Activated CD4-positive, alpha-beta T cell treated with anti-CD3 and anti-CD28 coated beads, Interleukin-10, Interleukin-2, amounts not matched to agents 100 ng/mL and 50 ng/mL, durations not matched to agents 16 hours and 8 hours (primary cell): ENCODE data around the gene SORCS2.

ENCODE experiments used
- DNase-seq: peaks from one replicate; pipeline ENCODE4 v3.0.0-alpha.2; 2020

Gene SORCS2

DNA sequence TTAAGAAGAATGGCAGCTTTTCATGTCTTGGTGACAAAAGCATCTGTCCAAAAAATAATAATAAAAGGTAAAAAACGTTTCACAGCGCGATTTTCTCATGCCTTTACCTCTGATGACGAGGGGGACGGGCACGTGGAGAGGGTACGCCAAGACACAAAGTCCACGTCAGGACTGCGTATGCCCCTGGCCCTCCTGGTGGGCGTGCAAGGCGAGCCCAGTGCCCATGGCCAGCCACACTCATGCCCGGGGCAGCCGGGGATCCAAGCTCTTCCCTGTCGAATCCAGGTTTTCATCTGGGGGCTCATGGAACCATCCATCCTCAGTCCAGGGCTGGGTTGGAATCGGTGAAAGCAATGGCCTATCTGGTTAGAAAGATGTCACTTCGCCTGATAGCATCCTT is 570.8 kb downstream of the SORCS2 start:
- DNase-seq, result no peak

DNA sequence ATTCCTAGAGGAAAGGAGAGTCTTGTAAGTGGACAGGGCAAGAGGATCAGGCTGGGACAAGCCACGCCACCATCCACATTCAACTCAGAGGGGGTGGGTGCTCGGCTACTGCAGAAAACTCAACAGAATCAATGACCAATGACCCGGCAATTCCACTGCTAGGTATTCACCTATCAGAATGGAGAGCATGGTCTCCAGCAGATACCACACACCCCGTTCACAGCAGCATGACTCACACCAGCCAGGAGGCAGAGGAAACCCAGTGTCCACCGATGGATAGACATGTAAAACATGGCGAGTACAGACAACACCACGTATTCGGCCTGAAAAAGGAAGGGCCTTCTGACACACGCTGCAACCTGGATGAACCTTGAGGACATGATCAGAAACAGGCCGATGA is 571.5 kb downstream of the SORCS2 start:
- no peak for DNase-seq

DNA sequence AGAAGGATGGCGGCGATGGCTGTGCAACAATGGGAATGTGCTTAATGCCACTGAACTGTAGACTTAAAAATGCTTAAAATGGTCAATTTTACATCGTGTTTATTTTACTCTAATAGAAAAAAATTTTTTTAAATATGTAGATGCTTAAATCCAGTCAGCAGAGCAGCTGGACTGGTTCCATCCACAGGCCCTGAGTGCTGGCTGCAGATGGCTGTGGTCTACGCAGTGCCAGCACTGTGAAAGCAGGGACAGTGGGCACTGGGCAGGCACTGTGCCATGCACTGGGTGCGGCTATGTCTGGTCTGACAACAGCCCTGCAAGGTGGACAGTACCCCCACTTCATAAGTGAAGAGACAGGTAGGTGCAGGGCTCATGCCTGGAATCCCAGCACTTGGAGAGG is 572.1 kb downstream of the SORCS2 start:
- DNase-seq, result no peak

DNA sequence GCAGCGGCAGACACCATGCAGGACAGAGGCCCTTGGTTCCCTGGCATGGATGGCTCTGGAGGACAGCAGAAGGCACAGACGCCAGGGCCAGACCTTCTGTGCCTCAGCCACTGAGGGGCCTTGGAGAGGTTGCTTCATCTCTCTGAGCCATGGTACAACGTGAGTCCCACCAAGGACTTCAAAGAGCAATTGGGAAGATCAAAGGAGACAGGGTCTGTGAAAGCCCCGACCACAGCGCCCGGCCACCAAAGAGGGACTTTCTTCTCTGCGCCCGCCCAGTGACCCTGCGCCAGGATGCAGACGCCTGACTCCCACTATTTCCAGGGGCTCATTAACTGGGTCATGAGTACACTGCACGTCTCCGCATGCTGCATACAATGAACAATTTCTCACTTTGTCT is 573.3 kb downstream of the SORCS2 start:
- DNase-seq, result no peak

DNA sequence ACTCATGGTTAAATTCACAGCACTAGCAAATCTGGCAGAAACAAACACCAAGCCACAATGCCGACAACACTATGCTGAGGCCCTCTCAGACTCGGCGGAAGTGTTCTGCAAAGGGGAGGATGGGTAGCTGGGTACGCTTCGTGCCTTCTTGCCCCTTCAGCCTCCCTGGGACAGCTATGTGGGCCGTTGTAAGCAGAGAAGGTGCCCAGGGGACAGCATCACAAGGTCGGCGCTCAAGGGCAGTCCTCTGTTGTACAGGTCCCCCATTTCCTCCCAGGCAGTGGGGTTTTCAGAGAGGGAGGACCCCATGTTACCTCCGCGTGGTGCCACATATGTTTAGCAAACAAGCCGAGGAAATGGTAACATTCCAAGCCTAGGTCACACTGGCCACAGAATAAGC is 573.7 kb downstream of the SORCS2 start:
- DNase-seq, result no peak

DNA sequence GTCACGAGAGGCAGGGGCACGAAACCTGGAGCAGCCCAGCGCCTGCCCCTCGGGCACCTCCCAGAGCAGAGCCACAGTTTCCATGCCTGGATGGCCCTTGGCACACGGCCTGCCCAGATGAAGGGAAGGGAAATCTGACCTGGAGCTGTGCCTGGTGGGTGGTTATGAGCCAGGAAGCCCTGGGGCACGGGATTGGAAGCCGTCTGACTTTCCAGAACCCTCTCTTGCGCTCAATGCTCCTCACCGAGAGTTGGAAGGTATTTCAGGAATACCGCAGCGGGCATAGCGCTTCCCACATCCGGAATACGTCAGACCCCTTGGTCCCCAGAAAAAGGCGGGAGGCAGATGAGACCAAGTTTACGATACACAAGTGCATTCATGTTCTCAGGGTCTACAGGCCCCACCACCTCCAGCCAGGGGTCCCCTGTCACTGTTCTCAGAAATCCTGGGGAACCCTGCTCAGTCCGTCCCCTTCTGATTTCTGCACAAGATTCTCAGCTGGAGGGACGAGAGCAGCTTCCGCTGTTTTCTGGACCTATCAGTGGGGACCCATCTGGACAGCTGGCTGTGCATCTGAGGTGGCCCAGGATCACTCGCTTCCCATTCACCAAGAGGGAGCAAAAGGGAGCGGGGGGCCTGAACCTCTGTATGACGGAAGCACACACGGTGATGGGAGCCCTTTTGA is 574.5 kb downstream of the SORCS2 start:
- no peak for DNase-seq

DNA sequence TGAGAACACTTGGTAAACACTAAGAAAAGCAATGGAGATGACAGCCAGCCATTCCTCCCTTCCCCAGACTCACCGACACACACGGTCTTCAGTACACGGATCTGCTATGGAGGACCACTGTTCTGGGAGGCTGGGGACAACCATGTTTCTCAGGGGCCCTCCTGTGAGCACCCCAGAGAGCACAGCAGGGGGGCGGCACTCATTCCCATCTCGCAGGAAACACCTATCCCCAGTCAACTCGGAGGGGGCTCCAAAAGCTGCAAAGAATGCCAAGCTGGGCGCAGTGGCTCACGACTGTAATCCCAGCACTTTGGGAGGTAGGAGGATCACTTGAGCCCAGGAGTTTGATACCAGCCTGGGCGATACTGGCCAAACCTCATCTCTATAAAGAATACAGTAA is 575.2 kb downstream of the SORCS2 start:
- no peak for DNase-seq

DNA sequence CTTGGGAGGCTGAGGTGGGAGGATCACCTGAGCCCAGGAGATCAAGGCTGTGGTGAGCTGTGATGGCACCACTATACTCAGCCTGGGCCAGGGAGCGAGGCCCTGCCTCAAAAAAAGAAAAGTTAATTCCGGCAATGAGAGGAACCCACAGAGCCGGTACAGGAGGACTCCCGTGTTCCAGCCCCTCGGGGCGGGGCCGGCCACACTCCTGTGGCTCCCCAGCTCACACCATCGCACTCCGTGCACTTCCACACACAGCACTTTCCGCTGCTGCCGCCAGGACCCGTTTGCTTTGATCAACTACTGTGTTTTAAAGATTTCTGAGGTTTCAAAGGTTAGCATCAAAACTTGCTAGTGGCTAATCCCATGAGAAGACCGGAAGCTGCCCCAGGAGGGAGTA is 575.6 kb downstream of the SORCS2 start:
- no peak for DNase-seq

DNA sequence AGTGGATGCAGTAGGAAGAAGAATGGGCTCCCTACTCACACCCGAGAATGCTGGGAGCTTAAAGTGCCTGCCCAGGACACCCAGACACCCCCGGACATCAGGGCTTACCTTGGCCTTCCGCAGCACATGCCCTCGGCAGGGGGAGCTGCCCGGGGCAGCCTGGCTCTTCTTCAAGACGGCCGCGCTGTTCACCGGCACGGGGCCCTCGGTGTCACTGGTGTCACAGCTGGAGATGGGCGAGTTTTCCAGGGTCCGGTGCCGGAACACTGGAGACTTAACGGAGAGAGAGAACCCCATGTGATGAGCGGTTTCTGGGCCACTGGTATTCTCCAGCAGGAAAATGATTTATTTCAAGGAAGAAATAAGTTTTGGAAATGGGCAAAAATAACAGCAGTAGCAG is 576.4 kb downstream of the SORCS2 start:
- no peak for DNase-seq

DNA sequence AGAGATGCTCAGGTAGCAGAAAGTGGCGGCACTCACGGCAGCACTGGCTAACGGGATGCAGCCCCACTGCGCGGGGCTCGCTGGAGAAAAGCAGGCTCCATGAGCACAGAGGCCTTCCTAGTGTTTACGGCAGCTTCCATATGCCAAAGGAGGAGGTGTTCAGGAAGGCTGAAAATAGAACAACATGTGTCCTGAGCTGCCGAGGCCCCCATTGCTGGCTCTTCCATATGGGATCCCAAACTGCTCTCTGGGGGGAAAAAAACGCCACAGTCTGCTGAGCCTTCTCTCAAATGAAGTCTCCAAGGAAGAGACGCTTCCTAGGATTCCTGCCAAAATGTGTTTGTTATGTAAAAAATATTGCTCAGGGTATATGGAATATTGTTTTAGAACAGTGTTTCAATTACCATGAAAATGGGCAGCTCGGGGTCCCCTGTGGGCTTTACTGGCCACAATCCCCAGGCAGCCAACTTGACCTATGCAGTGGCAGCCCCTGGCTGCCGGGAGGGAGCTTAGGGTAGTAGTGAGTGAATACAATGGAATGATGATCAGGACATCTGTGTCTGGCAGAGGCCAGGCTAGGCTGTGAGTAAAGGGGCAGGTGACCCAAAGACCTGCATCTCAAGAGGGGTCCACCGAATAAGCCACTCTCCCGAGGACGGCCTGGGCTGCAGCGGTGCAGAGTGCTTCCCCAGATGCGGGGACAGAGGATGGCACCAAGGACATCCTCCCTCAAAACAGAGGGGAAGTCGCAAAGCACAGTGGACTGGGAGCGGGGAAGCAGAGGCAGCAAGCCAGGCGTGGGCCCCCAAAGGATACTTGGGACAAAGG is 577.3 kb downstream of the SORCS2 start:
- no peak for DNase-seq

DNA sequence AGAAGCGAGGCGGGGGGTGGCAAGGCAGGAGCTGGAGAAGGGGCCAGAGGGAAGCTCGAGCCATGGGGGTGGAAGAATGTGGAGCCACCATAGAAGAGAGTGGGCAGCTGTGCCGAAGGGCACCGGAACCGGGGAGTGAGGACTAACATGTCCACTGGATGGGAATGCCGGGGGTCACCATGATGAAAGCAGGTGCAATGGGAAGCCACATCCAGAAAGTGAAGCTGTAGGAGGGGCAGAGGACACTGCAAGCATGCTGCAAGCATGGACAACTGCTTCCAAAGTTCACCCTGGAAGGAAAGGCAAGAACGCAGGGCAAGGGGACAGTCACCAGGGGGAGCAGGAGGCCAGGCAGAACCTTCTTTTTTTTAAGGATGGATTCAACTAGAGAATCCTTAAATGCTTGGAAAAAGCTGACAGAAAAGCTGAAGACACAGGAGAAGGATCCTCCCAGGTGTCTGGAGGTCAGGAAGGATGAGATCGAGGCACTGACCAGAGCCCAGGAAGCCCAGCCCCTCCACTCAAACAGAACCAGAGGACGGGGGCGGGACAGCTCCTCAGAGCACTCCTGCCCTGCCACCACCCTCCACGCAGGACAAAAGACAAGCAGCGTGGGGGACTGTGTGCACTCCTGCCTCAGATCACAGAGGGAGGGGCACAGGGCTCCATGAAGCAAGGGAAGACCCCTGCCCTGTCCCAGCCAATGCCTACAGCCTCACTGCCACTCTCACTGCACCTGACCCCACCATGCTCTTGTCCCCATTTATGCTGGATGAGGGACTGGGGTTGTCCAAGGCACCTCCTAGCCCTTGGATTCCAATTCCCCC is 578.1 kb downstream of the SORCS2 start:
- DNase-seq, result no peak

DNA sequence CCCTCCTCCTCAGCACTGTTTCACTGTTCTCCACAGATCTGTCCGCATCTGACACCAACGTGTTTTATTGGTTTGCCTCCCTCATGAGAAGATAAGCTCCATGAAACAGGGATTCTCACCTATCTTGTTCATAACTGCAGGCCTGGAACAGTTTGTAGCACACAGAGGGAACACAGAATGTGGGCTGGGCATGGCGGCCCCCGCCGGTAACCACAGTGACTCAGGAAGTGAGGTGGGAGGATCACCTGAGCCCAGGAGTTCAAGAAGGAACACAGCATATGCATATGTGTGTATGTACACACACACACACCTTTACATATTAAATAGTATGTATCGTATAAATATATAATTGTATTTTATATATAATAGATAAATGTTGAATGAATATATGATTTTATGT is 578.7 kb downstream of the SORCS2 start:
- DNase-seq, result no peak

DNA sequence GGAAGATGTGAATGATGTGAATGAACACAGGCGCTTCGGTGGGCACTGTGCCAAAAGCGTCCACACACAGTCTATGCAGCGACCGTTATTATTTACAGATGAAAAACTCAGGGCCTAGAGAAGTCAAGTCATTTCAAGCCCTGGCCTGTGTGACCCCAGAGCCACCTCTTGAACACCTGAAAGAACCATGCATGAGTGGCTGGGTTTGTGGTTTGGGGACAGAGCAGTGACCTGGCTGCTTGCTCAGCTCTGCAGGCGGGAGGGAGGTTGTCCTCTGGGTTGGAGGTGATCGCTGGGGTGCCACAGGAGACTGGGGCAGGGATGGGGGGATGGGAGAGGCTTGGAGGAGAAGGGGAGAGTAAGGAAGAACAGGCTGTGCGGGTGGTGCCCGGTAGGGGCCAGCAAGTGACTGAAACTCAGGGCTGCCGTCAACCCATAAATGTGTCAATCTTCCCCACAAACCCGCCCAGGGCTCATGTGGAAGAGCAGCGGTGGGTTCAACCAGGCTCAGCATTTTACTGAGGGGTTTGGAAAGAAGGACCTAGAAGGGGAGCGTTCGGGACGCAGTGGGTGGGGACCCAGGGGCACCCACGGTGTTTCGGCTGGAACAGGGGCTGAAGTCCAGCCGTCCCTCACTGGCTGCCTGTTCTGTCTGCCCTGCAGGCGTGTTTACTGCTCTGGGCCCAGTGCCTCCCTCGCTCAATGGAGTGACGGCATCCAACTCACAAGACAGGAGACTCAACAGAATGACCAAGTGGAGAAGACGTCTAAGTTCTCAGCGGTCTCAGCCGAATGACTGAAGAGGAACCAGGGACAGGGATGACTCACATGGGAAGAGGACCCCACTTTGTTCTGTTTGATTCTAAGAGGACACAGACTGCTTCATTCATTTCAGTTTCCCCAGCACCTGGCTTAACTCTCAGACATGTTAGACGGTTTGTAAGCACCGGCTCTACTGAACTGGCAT is 579.5 kb downstream of the SORCS2 start:
- no peak for DNase-seq

DNA sequence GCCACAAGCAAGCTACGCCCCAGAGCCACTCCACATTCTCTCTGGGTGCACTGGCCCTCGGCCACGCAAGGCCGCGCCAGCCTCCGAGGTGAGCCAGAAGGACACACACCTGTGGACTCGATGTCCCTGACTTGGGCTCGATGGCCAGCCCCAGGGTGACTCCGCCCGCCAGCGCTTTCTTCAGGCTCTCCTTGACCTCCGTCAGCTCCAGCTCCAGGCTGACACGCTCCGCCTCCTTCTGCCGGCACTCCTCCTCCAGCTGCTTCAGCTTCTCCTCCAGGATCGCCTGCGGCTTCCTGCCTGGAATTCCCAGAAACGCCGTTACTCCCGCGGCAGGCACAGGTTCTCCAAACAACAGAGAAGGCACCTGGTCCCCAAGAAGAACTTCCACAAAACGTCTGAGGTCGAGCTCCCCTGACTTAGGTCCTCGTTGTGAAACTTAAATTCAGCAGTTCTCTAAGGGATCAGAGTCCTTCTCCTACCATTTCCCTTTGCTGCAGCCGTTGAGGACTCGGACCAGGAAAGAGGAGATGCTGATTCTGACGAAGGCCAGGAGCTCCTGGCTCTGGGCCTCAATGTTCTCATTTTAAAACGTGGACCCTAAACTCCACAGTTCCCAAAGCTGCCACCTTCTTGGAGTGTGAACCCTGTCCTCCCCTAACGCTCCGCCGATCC is 580.5 kb downstream of the SORCS2 start:
- no peak for DNase-seq

DNA sequence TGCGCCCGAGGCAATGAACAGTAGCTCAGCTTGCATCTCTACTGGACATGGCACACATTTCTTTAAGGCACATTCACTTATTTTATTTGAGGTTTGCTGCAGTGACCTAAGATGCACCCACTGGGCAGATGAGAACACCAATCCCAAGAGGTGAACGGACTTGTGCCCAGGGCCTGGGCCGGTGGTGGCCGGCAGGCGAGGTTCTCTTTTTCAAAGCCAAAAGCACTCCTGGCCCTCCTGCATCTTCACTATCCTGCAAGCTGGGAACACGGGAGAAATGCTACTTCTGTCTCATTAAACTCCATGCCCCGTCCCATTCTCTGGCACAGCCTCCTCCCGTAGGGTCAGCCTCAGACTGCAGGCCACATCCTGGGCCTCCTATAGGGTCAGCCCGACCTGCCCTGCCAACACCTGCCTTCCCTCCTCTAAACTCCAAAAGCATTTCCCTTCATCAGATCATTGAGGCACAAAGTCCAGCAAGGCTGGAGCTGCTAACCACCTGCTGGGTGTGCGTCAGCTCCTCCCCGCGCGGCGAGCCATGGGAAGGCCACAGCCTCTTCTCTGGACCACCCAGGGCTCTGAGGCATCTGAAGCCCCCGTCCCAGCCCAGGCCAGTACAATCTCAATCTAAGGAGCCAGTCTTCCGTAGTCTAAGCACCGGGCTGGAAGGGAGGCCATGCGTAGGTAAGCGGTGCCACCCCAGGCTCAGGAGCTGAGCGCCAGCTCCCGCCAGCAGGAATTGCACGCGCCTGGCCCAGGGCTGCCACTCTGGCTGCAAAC is 581.3 kb downstream of the SORCS2 start:
- no peak for DNase-seq

DNA sequence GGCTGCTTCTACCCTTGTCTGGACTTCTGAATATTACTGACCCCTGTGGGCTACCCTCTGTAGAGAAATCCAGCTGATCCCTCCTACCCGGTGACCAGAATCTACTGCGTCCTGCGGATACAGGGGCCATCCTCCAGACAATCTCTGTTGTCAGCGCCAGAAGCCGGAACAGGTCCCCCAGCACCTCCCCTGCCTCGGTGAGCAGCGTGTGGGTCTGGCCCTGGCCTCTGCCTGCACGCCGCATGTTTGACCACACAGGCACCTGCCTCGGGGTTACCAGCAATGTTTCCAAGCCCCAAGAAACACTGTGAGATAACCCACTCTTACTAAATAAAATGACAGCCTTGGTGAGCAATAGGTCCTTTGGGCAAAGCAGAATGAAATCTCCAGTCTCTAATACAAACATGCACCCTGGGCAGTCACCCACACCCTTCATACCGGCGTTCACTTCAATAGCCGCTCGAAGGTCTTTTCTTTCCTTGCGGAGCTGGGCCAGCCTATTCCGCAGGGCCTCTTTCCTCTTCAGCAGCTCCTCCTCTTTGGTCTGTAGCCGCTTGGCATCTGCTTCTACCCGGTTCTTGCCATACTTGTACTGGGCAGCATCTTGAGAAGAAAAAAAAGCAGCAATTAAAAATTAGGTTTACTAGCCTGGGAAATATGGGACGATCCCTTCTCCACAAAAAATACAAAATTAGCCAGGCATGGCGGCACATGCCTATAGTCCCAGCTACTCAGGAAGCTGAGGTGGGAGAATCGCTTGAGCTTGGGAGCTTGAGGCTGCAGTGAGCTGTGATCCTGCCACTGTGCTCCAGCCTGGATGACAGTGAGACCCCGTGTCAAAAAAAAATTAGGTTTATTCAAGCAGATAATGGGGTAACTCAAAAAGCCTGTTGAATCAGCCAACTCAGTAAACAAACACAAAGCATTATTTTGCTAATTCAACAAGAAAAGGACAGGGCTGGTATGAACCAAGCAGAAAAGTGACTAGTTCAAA is 582.3 kb downstream of the SORCS2 start:
- no peak for DNase-seq

DNA sequence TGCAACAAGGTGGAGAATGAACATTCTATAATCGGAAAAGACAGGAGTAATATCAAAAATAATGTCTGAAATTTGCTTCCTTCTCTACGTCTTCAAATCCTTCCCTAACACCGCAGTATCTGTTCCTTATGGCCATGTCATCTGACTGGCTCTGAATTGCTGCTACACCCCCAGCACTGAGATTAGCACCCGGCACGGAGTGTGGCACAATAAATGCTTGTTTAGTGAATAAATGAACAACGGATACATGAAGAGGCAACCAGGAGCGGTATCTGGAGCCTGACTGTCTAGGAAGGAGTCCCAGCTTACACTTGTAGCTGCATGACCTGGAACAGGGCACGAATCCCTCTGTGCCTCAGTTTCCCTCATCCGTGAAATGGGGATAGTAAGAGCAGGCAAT is 583.1 kb downstream of the SORCS2 start:
- DNase-seq, result no peak

DNA sequence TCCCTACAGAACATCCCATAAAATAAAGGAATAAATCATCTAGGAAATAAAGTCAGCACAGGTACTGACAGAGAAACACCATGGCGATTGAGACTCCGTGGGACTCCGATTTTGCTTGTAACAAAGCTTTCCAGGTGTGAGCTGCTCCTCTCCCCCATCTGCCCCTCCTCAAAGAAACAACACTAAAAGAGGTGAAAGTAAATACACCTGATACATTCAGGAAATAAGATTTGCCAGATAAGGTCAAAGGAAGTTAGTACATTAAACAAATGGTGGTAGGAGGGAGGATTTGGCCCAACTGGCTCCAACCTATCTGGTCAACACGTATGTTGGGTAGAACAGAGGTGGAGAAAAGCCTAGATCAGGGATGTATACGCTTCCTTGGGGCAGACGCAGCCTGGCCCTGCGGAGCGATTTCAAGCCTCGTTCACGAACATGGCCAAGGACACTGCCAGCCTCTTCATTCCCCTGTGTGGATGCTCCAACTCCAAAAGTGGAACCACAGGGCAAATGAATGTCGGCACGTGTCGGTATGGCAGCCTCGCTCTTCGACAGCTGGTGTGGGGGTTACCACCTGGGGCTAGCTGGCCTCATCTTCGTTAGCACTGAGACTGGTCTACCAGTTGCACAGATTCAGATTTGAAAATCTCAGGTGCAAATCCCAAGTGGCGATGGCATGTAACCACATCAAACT is 584.8 kb downstream of the SORCS2 start:
- no peak for DNase-seq

DNA sequence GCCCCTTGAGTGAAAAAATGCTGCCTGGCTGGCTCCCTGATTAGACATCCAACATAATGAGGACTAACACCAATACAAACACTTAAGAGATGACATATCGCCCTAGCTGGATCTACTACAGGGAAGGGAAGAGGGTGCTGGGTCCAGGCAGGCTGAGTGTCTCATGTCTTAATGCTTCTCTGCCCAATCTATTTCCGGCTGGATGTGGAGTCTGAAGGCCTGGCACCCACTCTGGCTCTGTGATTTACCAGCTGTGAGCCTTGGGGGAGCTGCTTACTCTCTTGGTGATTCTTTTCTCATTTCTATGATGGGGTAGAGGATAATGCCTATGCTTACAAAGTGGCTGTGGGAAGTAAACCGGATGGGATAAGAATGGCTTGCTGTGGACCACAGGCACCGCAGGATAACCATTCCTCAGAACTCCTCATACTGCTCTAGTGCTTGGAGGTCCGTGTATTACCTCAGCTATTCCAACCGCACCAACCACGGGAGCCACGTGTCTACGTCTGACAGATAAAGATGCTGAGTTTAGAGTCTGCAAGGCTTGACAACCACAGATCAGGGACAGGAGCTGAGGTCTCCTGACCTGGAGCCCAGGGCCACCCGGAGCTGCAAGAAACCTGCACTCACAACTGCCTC is 585.7 kb downstream of the SORCS2 start:
- DNase-seq, result no peak
